A549 (cell line): ENCODE data around the gene RCE1.

Experiments used
- CBX8 ChIP-seq: fragments of 200-600 bp; sonication (generic); IDR thresholded peaks from 2 replicates; pipeline ENCODE4 v1.6.1; 2016
- EHMT2 ChIP-seq: fragments of 200-600 bp; sonication (generic); IDR thresholded peaks from 2 replicates; pipeline ENCODE4 v1.6.1; 2016; ENCODE audit warnings: antibody characterized with exemption, low read depth, mild to moderate bottlenecking, moderate library complexity
- EP300 ChIP-seq, 2 experiments: fragments of >200 bp; sonication (Bioruptor Twin); formaldehyde crosslinking; IDR thresholded peaks; 2 replicates in 1 of 2; 3 replicates in 1 of 2; pipeline ENCODE4 v1.6.1; 2016 to 2017
- HOXB13 ChIP-seq: fragments of 250-450 bp; sonication (Bioruptor Pico); IDR thresholded peaks from 2 replicates; pipeline ENCODE4 v1.5.0; 2020; ENCODE audit warnings: low read depth, mild to moderate bottlenecking, moderate library complexity
- JUN ChIP-seq, 2 experiments: fragments of >200 bp; sonication (Bioruptor Twin); formaldehyde crosslinking; IDR thresholded peaks; 2 replicates in 1 of 2; 3 replicates in 1 of 2; pipeline ENCODE4 v1.6.1; 2016 to 2017
- MYC ChIP-seq: IDR thresholded peaks from 2 replicates; pipeline ENCODE4 v1.6.1; 2012; ENCODE audit warnings: mild to moderate bottlenecking, inconsistent platforms, low read length, improper control_type of control experiment, borderline replicate concordance
- NFE2L2 ChIP-seq: fragments of 150-350 bp; conservative IDR thresholded peaks from 2 replicates; pipeline ENCODE4 v1.6.1; 2014; ENCODE audit warnings: low read length
- POLR2A ChIP-seq: IDR thresholded peaks from 2 replicates; pipeline ENCODE4 v1.6.1; 2012; ENCODE audit warnings: mild to moderate bottlenecking, low read length
- SMC3 ChIP-seq: fragments of >200 bp; sonication (Bioruptor Twin); formaldehyde crosslinking; IDR thresholded peaks from 3 replicates; pipeline ENCODE4 v1.6.1; 2018; ENCODE audit warnings: inconsistent platforms
- SREBF2 ChIP-seq: fragments of 450-650 bp; IDR thresholded peaks from 2 replicates; pipeline ENCODE4 v1.6.1; 2014; ENCODE audit warnings: mild to moderate bottlenecking, moderate library complexity
- TF ChIP-seq, protein P1 (sequence below): fragments of >200 bp; sonication (Bioruptor Twin); formaldehyde crosslinking; IDR thresholded peaks from 3 replicates; pipeline ENCODE4 v1.5.1; 2016
- TF ChIP-seq, protein P2 (sequence below): IDR thresholded peaks from 2 replicates; pipeline ENCODE4 v1.6.1; 2012

GRCh38 chr11:66845143-66845875, 2.1 kb downstream of the RCE1 start:
- TF ChIP-seq POLR2A (no peak), SREBF2 (no peak), MYC (no peak), EHMT2 (no peak), NFE2L2 (no peak), CBX8 (no peak), SMC3 (no peak), EP300 (IDR thresholded peaks at IDR 0.05) (no peak), JUN (IDR thresholded peaks at IDR 0.05) (no peak), HOXB13 (CRISPR knock-in tag) (no peak)
- TF ChIP-seq, protein P1, sequence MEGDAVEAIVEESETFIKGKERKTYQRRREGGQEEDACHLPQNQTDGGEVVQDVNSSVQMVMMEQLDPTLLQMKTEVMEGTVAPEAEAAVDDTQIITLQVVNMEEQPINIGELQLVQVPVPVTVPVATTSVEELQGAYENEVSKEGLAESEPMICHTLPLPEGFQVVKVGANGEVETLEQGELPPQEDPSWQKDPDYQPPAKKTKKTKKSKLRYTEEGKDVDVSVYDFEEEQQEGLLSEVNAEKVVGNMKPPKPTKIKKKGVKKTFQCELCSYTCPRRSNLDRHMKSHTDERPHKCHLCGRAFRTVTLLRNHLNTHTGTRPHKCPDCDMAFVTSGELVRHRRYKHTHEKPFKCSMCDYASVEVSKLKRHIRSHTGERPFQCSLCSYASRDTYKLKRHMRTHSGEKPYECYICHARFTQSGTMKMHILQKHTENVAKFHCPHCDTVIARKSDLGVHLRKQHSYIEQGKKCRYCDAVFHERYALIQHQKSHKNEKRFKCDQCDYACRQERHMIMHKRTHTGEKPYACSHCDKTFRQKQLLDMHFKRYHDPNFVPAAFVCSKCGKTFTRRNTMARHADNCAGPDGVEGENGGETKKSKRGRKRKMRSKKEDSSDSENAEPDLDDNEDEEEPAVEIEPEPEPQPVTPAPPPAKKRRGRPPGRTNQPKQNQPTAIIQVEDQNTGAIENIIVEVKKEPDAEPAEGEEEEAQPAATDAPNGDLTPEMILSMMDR = no peak
- TF ChIP-seq, protein P2, sequence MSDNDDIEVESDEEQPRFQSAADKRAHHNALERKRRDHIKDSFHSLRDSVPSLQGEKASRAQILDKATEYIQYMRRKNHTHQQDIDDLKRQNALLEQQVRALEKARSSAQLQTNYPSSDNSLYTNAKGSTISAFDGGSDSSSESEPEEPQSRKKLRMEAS = no peak
